Stimulated activated naive CD8-positive, alpha-beta T cell treated with anti-CD3 and anti-CD28 coated beads, Interleukin-15, amount 100 ng/mL, for 72 hours (primary cell): ENCODE results near the gene FHL5.
"Not testable (repeated sequence)": the region's sequence is repeated elsewhere in the genome, so short reads cannot be mapped to it uniquely, and the experiment has no call there.

ENCODE experiments used
- ATAC-seq: fragments of 150-1000 bp; cut with Tn5 transposase; 2 replicates; pipeline ENCODE4 v1.10.0; 2021; ENCODE audit warnings: mild to moderate bottlenecking, moderate library complexity
- DNase-seq, 2 donors: peaks; one replicate each; pipeline ENCODE4 v3.0.0; 2021 to 2022
- H3K27ac Mint-ChIP-seq, 2 donors: one replicate each; pipeline ENCODE4 v1.8.0; 2022; ENCODE audit warnings: mild to moderate bottlenecking in 2 of 2, mixed read lengths in 2 of 2, moderate library complexity in 2 of 2
- H3K27me3 Mint-ChIP-seq: one replicate; pipeline ENCODE4 v1.8.0; 2022; ENCODE audit warnings: mixed read lengths
- H3K4me1 Mint-ChIP-seq: one replicate; pipeline ENCODE4 v1.8.0; 2022; ENCODE audit warnings: mild to moderate bottlenecking, mixed read lengths
- H3K4me3 Mint-ChIP-seq, 2 donors: one replicate each; pipeline ENCODE4 v1.8.0; 2022; ENCODE audit warnings: mild to moderate bottlenecking in 2 of 2, mixed read lengths in 2 of 2, moderate library complexity in 1 of 2
- H3K9me3 Mint-ChIP-seq, 2 donors: one replicate each; pipeline ENCODE4 v1.8.0; 2022; ENCODE audit warnings: mixed read lengths in 2 of 2

The FHL5 gene

GRCh38 chr6:96562886-96563285 is at the start of gene FHL5:
TSS of gene FHL5 (plus strand) at chr6:96563128. CDS start at chr6:96603614, 40,486 bp downstream.
- Mint-ChIP-seq H3K4me3 (no peak within 1 kb of the TSS), H3K9me3 (peaks cover 0 to 4% of the 10 kb centered on the region in 2 donors), H3K27ac (no peak within 1 kb of the TSS), H3K27me3 (peaks cover 5% of the 10 kb centered on the region), H3K4me1 (no peaks in the 10 kb centered on the region)
- ATAC-seq (no peak), DNase-seq (no peak)

GRCh38 chr6:96520171-96521115 is 42.5 kb upstream of the FHL5 start:
- peaks cover 15% of the 10 kb centered on the region for H3K4me1 Mint-ChIP-seq
- ATAC-seq (peak; percentile 1), DNase-seq (no peak)
- no peaks in the 10 kb centered on the region for H3K9me3 Mint-ChIP-seq
- peak overlapping the region in 1 of 2 donors; percentile 27 for H3K27ac Mint-ChIP-seq
- H3K4me3 Mint-ChIP-seq = peak overlapping the region; percentile 94 to 100
- H3K27me3 Mint-ChIP-seq = no peaks in the 10 kb centered on the region

GRCh38 chr6:96521306-96521643 is 41.7 kb upstream of the FHL5 start:
- peak overlapping the region; percentile 99 to 100 for H3K27ac Mint-ChIP-seq
- H3K27me3 Mint-ChIP-seq = no peaks in the 10 kb centered on the region
- DNase-seq = no peak
- ATAC-seq = no peak
- no peaks in the 10 kb centered on the region for H3K9me3 Mint-ChIP-seq
- peak overlapping the region; percentile 94 to 100 for H3K4me3 Mint-ChIP-seq
- peaks cover 15% of the 10 kb centered on the region for H3K4me1 Mint-ChIP-seq

- ATAC-seq (peak; percentile 95), DNase-seq (peak; percentile 90 to 93)
- Mint-ChIP-seq H3K4me3 (peak within 1 kb of the TSS; percentile 94 to 100), H3K27ac (peak within 1 kb of the TSS; percentile 99 to 100), H3K9me3 (no peaks in the 10 kb centered on the region), H3K4me1 (peaks cover 15% of the 10 kb centered on the region), H3K27me3 (no peaks in the 10 kb centered on the region)
Observed at GRCh38 chr6:96521644-96522464, 41.1 kb upstream of the FHL5 start, which contains the start of gene UFL1. TSS of gene UFL1 (plus strand) at chr6:96521806. CDS start at chr6:96521874, 68 bp downstream.

- peaks cover 15% of the 10 kb centered on the region for H3K4me1 Mint-ChIP-seq
- DNase-seq = no peak
- ATAC-seq = peak; percentile 57
- peak overlapping the region; percentile 94 to 100 for H3K4me3 Mint-ChIP-seq
- no peaks in the 10 kb centered on the region for H3K9me3 Mint-ChIP-seq
- peak overlapping the region; percentile 99 to 100 for H3K27ac Mint-ChIP-seq
- H3K27me3 Mint-ChIP-seq = no peaks in the 10 kb centered on the region
Observed at GRCh38 chr6:96522465-96523009, 40.4 kb upstream of the FHL5 start.

- ATAC-seq (no peak), DNase-seq (no peak)
- Mint-ChIP-seq H3K4me1 (peaks cover 34% of the 10 kb centered on the region), H3K4me3 (no peak overlapping the region), H3K27me3 (no peaks in the 10 kb centered on the region), H3K27ac (no peak overlapping the region), H3K9me3 (no peaks in the 10 kb centered on the region)
Observed at GRCh38 chr6:96528193-96528592, 34.7 kb upstream of the FHL5 start.

GRCh38 chr6:96532399-96532798 is 30.5 kb upstream of the FHL5 start:
- Mint-ChIP-seq H3K4me3 (no peak overlapping the region), H3K9me3 (no peaks in the 10 kb centered on the region), H3K4me1 (peaks cover 36% of the 10 kb centered on the region), H3K27ac (no peak overlapping the region), H3K27me3 (no peaks in the 10 kb centered on the region)
- ATAC-seq = no peak
- DNase-seq = no peak

GRCh38 chr6:96537726-96538125 is 25.2 kb upstream of the FHL5 start:
- H3K4me3 Mint-ChIP-seq = no peak overlapping the region
- DNase-seq = no peak
- no peak for ATAC-seq
- H3K9me3 Mint-ChIP-seq = no peaks in the 10 kb centered on the region
- no peak overlapping the region for H3K27ac Mint-ChIP-seq
- peaks cover 6% of the 10 kb centered on the region for H3K4me1 Mint-ChIP-seq
- H3K27me3 Mint-ChIP-seq = no peaks in the 10 kb centered on the region

GRCh38 chr6:96542702-96543101 is 20.2 kb upstream of the FHL5 start:
- DNase-seq (no peak), ATAC-seq (no peak)
- Mint-ChIP-seq H3K27me3 (no peaks in the 10 kb centered on the region), H3K9me3 (no peaks in the 10 kb centered on the region), H3K4me3 (no peak overlapping the region), H3K27ac (no peak overlapping the region), H3K4me1 (no peaks in the 10 kb centered on the region)

GRCh38 chr6:96545882-96546281 is 17.0 kb upstream of the FHL5 start:
- DNase-seq (no peak), ATAC-seq (no peak)
- Mint-ChIP-seq H3K27ac (no peak overlapping the region), H3K9me3 (no peaks in the 10 kb centered on the region), H3K27me3 (no peaks in the 10 kb centered on the region), H3K4me1 (no peaks in the 10 kb centered on the region), H3K4me3 (no peak overlapping the region)

- peak overlapping the region in 1 of 2 donors; percentile 80 for H3K27ac Mint-ChIP-seq
- no peak overlapping the region for H3K4me3 Mint-ChIP-seq
- DNase-seq (no peak), ATAC-seq (no peak)
- H3K27me3 Mint-ChIP-seq = no peaks in the 10 kb centered on the region
- H3K9me3 Mint-ChIP-seq = no peaks in the 10 kb centered on the region
- H3K4me1 Mint-ChIP-seq = no peaks in the 10 kb centered on the region
Observed at GRCh38 chr6:96547654-96548053, 15.3 kb upstream of the FHL5 start.

GRCh38 chr6:96554558-96554957 is 8.4 kb upstream of the FHL5 start:
- Mint-ChIP-seq H3K27me3 (no peaks in the 10 kb centered on the region), H3K4me3 (no peak overlapping the region), H3K27ac (no peak overlapping the region), H3K9me3 (peaks cover 0 to 4% of the 10 kb centered on the region in 2 donors), H3K4me1 (no peaks in the 10 kb centered on the region)
- ATAC-seq = no peak
- no peak for DNase-seq

GRCh38 chr6:96559740-96560139 is 3.2 kb upstream of the FHL5 start:
- not testable (repeated sequence) for H3K4me1 Mint-ChIP-seq, H3K4me3 Mint-ChIP-seq, H3K27me3 Mint-ChIP-seq, H3K9me3 Mint-ChIP-seq, DNase-seq, ATAC-seq, H3K27ac Mint-ChIP-seq

GRCh38 chr6:96563853-96564252 is 925 bp downstream of the FHL5 start:
- Mint-ChIP-seq H3K4me3 (no peak overlapping the region), H3K27ac (no peak overlapping the region), H3K9me3 (peaks cover 0 to 3% of the 10 kb centered on the region in 2 donors), H3K27me3 (peaks cover 8% of the 10 kb centered on the region), H3K4me1 (no peaks in the 10 kb centered on the region)
- DNase-seq (no peak), ATAC-seq (no peak)

GRCh38 chr6:96570053-96570452 is 7.1 kb downstream of the FHL5 start:
- no peak for DNase-seq
- no peak for ATAC-seq
- no peak overlapping the region for H3K4me3 Mint-ChIP-seq
- H3K4me1 Mint-ChIP-seq = no peaks in the 10 kb centered on the region
- peaks cover 30 to 33% of the 10 kb centered on the region in 2 donors for H3K9me3 Mint-ChIP-seq
- H3K27ac Mint-ChIP-seq = no peak overlapping the region
- peaks cover 8% of the 10 kb centered on the region for H3K27me3 Mint-ChIP-seq
